PC-3 (cell line): ENCODE data around the gene ACSBG1. TPM values are rescaled to one million over a fixed set of nuclear protein-coding genes. Genes with fewer than 3 reads are reported as not detected.

Experiments
- ATAC-seq: fragments of 200-7000 bp; cut with Tn5 transposase; 2 replicates; pipeline ENCODE4 v1.9.1; 2020; ENCODE audit warnings: mild to moderate bottlenecking, moderate library complexity
- BruUV-seq: library from RNA; stranded (reverse); fragments of 400-500 nt; replicated peaks from 2 replicates; lab custom pipeline; 2021; lab: Mats Ljungman, UMichigan
- CTCF ChIA-PET: fragments of 300-600 bp; sonication (Branson Sonifier 250); formaldehyde crosslinking; loops from one replicate; lab custom pipeline; 2022; ENCODE audit warnings: antibody characterized with exemption; lab: Charles Lee
- POLR2A ChIA-PET: fragments of 300-600 bp; sonication (Branson Sonifier 250); formaldehyde crosslinking; loops from one replicate; lab custom pipeline; 2022; ENCODE audit warnings: antibody characterized with exemption; ENCODE audit not compliant: unreplicated experiment; lab: Charles Lee
- DNase-seq: peaks from one replicate; pipeline ENCODE4 v3.0.0-alpha.2; 2015
- H2AFZ ChIP-seq: fragments of 300-600 bp; sonication (generic); 2 replicates; pipeline ENCODE4 v1.6.0; 2016; ENCODE audit warnings: antibody characterized with exemption, low read length
- H3F3A ChIP-seq: fragments of 300-600 bp; sonication (generic); one replicate; pipeline ENCODE4 v1.6.0; 2017; ENCODE audit warnings: antibody characterized with exemption, low read length, control low read depth, mild to moderate bottlenecking; ENCODE audit not compliant: unreplicated experiment
- H3K27ac ChIP-seq: fragments of 300-600 bp; sonication (generic); 2 replicates; pipeline ENCODE4 v1.5.1; 2016; ENCODE audit warnings: mild to moderate bottlenecking, low read length
- H3K27me3 ChIP-seq: fragments of 300-600 bp; sonication (generic); 2 replicates; pipeline ENCODE4 v1.6.1; 2016; ENCODE audit warnings: low read length, mixed read lengths
- H3K36me3 ChIP-seq: fragments of 300-600 bp; sonication (generic); 2 replicates; pipeline ENCODE4 v1.6.1; 2016; ENCODE audit warnings: low read depth, mixed run types, low read length, mixed read lengths
- H3K4me1 ChIP-seq: fragments of 300-600 bp; sonication (generic); 2 replicates; pipeline ENCODE4 v1.5.1; 2016; ENCODE audit warnings: low read length; ENCODE audit not compliant: insufficient read depth
- H3K4me2 ChIP-seq: fragments of 300-600 bp; sonication (generic); 2 replicates; pipeline ENCODE4 v1.6.0; 2016; ENCODE audit warnings: low read length
- H3K4me3 ChIP-seq: fragments of 300-600 bp; sonication (generic); 2 replicates; pipeline ENCODE4 v1.5.1; 2016; ENCODE audit warnings: mild to moderate bottlenecking, low read length, mixed read lengths
- H3K79me2 ChIP-seq: fragments of 300-600 bp; sonication (generic); 2 replicates; pipeline ENCODE4 v1.6.1; 2017; ENCODE audit warnings: low read length, mixed read lengths
- H3K9ac ChIP-seq: fragments of 300-600 bp; sonication (generic); 2 replicates; pipeline ENCODE4 v1.6.0; 2016; ENCODE audit warnings: mild to moderate bottlenecking, low read length
- H3K9me2 ChIP-seq: fragments of 300-600 bp; sonication (generic); replicated peaks from 2 replicates; pipeline ENCODE4 v1.6.1; 2016; ENCODE audit warnings: mixed run types, low read length, mixed read lengths
- H3K9me3 ChIP-seq: fragments of 300-600 bp; sonication (generic); 2 replicates; pipeline ENCODE4 v1.6.1; 2016; ENCODE audit warnings: low read length, mixed read lengths
- H4K20me1 ChIP-seq: fragments of 300-600 bp; sonication (generic); 2 replicates; pipeline ENCODE4 v1.6.1; 2016; ENCODE audit warnings: low read length, mixed read lengths
- EZH2 ChIP-seq: fragments of 300-600 bp; sonication (generic); IDR thresholded peaks from one replicate; pipeline ENCODE4 v1.6.1; 2017; ENCODE audit warnings: antibody characterized with exemption, mild to moderate bottlenecking, low read length; ENCODE audit not compliant: unreplicated experiment
- EZH2phosphoT487 ChIP-seq: fragments of 300-600 bp; sonication (generic); IDR thresholded peaks from 2 replicates; pipeline ENCODE4 v1.6.1; 2018; ENCODE audit warnings: mild to moderate bottlenecking, antibody characterized with exemption, low read length, borderline replicate concordance
- intact Hi-C: fragments of 100-400 bp; cut with micrococcal nuclease; formaldehyde crosslinking; loops from 2 replicates; pipeline ENCODE4 v1.9.0; 2023
- total RNA-seq: library from RNA; depleted of rRNA; stranded (reverse); fragments of >200 nt; gene quantifications from 2 replicates; pipeline ENCODE4 v1.2.3, GENCODE V29; 2014
- TF ChIP-seq, protein P1 (sequence below): fragments of 300-600 bp; sonication (generic); conservative IDR thresholded peaks from 2 replicates; pipeline ENCODE4 v1.5.1; 2017; ENCODE audit warnings: antibody characterized with exemption, low read depth, mild to moderate bottlenecking, low read length

The ACSBG1 gene
- total RNA-seq, 1 experiment from 2014 or later, result 0.36 TPM

DNA sequence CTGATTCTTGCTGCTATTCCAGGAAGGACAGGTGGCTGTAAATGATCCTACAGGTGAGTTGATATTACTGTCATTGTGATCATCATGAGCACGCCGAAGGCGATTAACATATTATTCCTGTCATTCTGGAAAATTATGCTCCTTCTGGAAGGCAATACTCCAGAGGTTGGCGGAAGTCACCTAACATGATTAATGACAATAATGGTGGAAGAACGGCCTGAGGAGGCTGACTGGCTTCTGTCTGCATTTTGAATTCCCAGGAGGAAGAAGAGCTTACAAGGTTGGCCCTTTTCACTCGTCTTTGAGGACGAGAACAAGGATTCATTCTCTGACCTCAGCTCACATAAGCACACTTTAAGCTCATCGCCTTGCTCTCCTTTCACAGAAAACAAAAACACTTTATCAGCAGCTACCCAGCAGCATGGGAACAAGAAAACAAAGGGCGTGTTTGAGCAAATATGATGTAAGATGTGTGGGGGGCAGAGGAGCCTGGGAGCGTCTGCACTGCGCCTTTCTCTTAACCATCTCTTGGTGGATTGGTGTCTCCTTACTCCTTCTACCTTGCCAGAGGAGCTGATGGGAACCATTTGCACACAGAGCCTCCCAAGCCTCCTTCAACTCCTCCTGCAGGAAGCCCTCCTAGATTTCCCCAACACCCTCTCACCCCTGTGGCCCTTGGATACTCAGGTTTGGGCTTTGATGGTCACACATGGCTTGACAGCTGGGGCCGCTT is 23.0 kb downstream of the ACSBG1 start:
- H3K36me3 ChIP-seq, result no peaks in the 10 kb centered on the region
- H3F3A ChIP-seq, result no peaks in the 10 kb centered on the region
- no peak overlapping the region for H2AFZ ChIP-seq
- intact Hi-C loops, result no loop called here
- peaks cover 79% of the 10 kb centered on the region for H3K4me1 ChIP-seq
- no peak overlapping the region for H3K4me2 ChIP-seq
- no peaks in the 10 kb centered on the region for H3K79me2 ChIP-seq
- H3K4me3 ChIP-seq, result no peak overlapping the region
- BruUV-seq, result no TSS peak
- ChIA-PET CTCF (no interaction called here), POLR2A (no interaction called here)
- H3K27me3 ChIP-seq, result no peaks in the 10 kb centered on the region
- no peak for DNase-seq
- H3K9me2 ChIP-seq, result no peaks in the 10 kb centered on the region
- no peak overlapping the region for H3K9ac ChIP-seq
- ATAC-seq, result no peak
- TF ChIP-seq, protein P1, sequence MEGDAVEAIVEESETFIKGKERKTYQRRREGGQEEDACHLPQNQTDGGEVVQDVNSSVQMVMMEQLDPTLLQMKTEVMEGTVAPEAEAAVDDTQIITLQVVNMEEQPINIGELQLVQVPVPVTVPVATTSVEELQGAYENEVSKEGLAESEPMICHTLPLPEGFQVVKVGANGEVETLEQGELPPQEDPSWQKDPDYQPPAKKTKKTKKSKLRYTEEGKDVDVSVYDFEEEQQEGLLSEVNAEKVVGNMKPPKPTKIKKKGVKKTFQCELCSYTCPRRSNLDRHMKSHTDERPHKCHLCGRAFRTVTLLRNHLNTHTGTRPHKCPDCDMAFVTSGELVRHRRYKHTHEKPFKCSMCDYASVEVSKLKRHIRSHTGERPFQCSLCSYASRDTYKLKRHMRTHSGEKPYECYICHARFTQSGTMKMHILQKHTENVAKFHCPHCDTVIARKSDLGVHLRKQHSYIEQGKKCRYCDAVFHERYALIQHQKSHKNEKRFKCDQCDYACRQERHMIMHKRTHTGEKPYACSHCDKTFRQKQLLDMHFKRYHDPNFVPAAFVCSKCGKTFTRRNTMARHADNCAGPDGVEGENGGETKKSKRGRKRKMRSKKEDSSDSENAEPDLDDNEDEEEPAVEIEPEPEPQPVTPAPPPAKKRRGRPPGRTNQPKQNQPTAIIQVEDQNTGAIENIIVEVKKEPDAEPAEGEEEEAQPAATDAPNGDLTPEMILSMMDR, result no peak
- TF ChIP-seq EZH2 (no peak), EZH2phosphoT487 (no peak)
- H4K20me1 ChIP-seq, result no peaks in the 10 kb centered on the region
- H3K27ac ChIP-seq, result no peak overlapping the region
- H3K9me3 ChIP-seq, result no peaks in the 10 kb centered on the region

DNA sequence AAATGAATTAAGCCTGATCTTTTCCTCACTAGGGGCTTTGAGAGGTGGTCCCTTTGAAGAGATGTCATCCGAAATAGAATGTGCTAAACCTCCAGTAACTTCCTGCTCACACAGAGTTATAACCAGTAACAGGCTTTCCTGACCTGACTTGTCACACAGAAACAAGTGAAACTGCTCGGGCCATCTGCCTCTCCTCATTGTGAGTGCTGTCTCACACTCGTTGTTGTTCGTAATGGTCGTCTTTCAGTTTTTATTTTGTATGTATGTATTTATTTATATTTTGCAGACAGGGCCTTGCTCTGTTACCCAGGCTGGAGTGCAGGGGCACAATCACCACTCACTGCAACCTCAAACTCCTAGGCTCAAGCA is 24.0 kb downstream of the ACSBG1 start:
- H3K9me3 ChIP-seq, result no peaks in the 10 kb centered on the region
- H3K27ac ChIP-seq, result 0 out of 2 replicates have a peak overlapping the region, but pooled peaks have one; percentile 6
- peak overlapping the region; percentile 20; the same call in 1 of the 2 replicates for H3K4me2 ChIP-seq
- DNase-seq, result no peak
- H2AFZ ChIP-seq, result no peak overlapping the region
- no peaks in the 10 kb centered on the region for H3K79me2 ChIP-seq
- no peak overlapping the region for H3K9ac ChIP-seq
- peaks cover 69% of the 10 kb centered on the region for H3K4me1 ChIP-seq
- ChIA-PET CTCF (no interaction called here), POLR2A (no interaction called here)
- H3K36me3 ChIP-seq, result no peaks in the 10 kb centered on the region
- no peak for ATAC-seq
- intact Hi-C loops, result no loop called here
- no peak for TF ChIP-seq EZH2phosphoT487
- TF ChIP-seq, protein P1, result no peak
- TF ChIP-seq EZH2, result no peak
- no peaks in the 10 kb centered on the region for H3F3A ChIP-seq
- no peaks in the 10 kb centered on the region for H4K20me1 ChIP-seq
- no TSS peak for BruUV-seq
- H3K27me3 ChIP-seq, result no peaks in the 10 kb centered on the region
- no peaks in the 10 kb centered on the region for H3K9me2 ChIP-seq
- H3K4me3 ChIP-seq, result no peak overlapping the region

DNA sequence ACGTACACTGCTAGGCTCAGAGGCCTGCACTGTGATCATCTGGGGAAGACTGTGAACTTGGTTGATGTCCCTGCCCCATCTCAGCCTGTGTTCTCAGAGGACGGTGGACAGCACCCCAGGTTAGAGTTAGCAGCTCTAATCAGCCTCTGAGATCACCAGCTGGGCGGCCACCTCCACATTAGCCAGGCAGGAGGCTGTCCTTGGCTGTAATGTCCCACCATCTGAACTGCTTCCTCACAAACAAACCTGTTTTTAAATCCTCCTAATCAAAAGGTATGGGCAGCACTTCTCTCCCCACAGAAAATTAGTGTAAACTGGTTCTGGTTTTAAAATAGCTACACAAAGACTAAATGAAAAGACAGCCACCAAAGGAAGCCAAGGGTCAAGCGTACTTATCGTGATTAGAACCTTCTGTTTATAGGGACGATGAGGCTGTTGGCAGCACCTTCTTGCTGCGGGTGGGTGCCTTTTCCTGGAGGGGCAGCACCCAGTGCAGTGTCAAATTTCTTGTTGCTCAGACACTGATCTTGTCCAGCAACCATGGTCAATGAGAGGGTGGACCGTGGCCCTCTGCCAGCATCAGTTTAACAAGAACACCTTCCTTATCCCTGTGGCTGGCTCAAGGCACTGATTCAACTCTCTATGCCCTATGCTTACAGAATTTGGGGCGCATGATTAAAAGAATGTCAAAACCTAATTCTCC is 24.6 kb downstream of the ACSBG1 start:
- Histone ChIP-seq H3K27me3 (no peaks in the 10 kb centered on the region), H3K9me2 (no peaks in the 10 kb centered on the region), H3K9me3 (no peaks in the 10 kb centered on the region), H3F3A (no peaks in the 10 kb centered on the region), H3K4me3 (no peak overlapping the region), H3K9ac (no peak overlapping the region), H3K36me3 (no peaks in the 10 kb centered on the region), H3K4me2 (peak overlapping the region; percentile 20), H2AFZ (no peak overlapping the region), H4K20me1 (no peaks in the 10 kb centered on the region), H3K79me2 (no peaks in the 10 kb centered on the region), H3K27ac (peak overlapping the region; percentile 53), H3K4me1 (peaks cover 64% of the 10 kb centered on the region)
- DNase-seq (peak; percentile 56), ATAC-seq (peak; percentile 41)
- CTCF ChIA-PET, result no interaction called here
- intact Hi-C loops, result no loop called here
- TF ChIP-seq EZH2phosphoT487 (no peak), EZH2 (no peak)
- TF ChIP-seq, protein P1, result no peak
- POLR2A ChIA-PET, result no interaction called here
- BruUV-seq, result no TSS peak
